Peyer's patch (tissue), 4 donors: ENCODE measurements around the gene SENP8. TPM values are rescaled to one million over a fixed set of nuclear protein-coding genes. Genes with fewer than 3 reads are reported as not detected.

ENCODE experiments used
- DNase-seq, 3 donors: peaks; one replicate each; pipeline ENCODE4 v3.0.0-alpha.2; 2017 to 2019
- H3K27ac ChIP-seq, 4 donors: fragments of 200-600 bp; sonication (generic); one replicate each; pipeline ENCODE4 v1.5.1; 2016 to 2019
- H3K27me3 ChIP-seq, 2 donors: fragments of 200-600 bp; sonication (generic); one replicate each; pipeline ENCODE4 v1.5.1; 2019
- H3K36me3 ChIP-seq, 3 donors: fragments of 200-600 bp; sonication (generic); one replicate each; pipeline ENCODE4 v1.5.1; 2016 to 2019
- H3K4me1 ChIP-seq, 4 donors: fragments of 200-600 bp; sonication (generic); one replicate each; pipeline ENCODE4 v1.5.1; 2016 to 2019
- H3K4me3 ChIP-seq, 4 donors: fragments of 200-600 bp; sonication (generic); 1 replicate in 3 of 4; 2 replicates in 1 of 4; pipeline ENCODE4 v1.5.1; 2016 to 2019; ENCODE audit warnings: mild to moderate bottlenecking in 1 of 4
- H3K9me3 ChIP-seq, 4 donors: fragments of 200-600 bp; sonication (generic); one replicate each; pipeline ENCODE4 v1.5.1; 2016 to 2019; ENCODE audit warnings: mild to moderate bottlenecking in 1 of 4
- POLR2A ChIP-seq, 2 donors: fragments of 450-650 bp; IDR thresholded peaks; one replicate each; pipeline ENCODE4 v1.5.1; 2017; ENCODE audit warnings: antibody characterized with exemption in 2 of 2, mild to moderate bottlenecking in 2 of 2, moderate library complexity in 2 of 2
- total RNA-seq, 4 donors: library from RNA; depleted of rRNA; stranded (reverse); fragments of >200 nt; gene quantifications; one replicate each; pipeline ENCODE4 v1.1.0, GENCODE V29; 2016
- TF ChIP-seq, protein P1 (sequence below), 6 experiments: fragments of 450-650 bp in 4 of 6; fragments of 200-600 bp in 2 of 6; sonication (generic) in 1 of 6; IDR thresholded peaks; one replicate each; pipeline ENCODE4 v1.5.1; 2017 to 2019; ENCODE audit warnings: antibody characterized with exemption in 6 of 6, mild to moderate bottlenecking in 3 of 6, moderate library complexity in 1 of 6

Gene SENP8
- total RNA-seq, 4 donors from 2014 or later: 0.88 to 2.4 (median 0.95) TPM; not detected in 1

DNA sequence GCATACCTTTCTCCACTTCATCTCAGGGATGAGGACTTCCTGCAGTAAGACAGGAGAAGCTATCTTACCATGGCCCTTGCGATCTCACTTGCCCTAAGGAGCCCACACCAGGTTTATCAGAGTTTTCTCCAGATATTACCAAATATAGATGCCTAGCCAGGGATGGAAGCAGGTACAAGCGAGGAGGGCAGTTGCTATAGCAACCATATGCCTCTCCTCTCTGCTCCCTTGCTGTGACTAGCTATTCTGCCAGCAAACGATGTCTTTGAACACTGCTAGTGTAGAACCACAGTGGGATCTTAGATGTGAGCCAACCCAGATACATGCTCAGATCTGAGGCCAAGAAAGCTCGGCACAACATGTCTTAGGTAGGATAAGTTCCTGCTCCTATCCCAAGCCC is 45.5 kb downstream of the SENP8 start:
- DNase-seq: no peak
- H3K27ac ChIP-seq: no peak overlapping the region

DNA sequence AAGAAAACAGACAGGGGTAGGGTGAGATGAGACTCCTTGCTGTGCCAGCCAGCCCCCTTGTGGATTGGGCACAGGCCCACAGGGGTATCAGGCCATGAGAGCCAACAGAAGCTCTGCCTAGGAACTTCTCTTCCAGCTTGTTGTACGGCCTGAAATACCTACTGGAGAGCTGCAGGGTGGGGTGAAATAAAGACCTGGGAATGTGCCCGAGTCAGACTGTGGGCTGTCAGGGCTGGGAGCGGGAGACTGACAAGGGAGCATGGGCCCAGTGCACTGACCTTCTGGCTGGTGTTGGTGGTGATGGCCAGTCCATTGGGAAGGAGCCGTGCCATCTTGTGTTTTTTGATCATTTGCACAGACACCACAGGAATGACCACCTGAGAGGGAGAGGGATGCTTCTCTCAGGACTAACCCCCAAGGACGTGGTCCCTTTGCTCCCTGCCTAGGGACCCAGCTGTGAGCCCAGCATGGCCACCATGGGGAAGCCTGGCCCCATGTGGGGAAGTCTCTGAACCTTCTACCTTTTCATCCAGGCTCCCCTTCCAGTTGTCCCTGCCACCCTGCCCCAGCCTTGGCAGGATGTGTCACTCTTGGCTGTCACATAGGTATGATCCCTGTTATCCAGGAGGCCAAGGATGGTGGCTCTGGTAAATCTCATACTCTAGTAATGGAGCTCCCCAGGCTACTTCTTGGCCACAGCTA is 48.7 kb downstream of the SENP8 start:
- DNase-seq: no peak
- no peak for TF ChIP-seq POLR2A (IDR thresholded peaks at IDR 0.05)
- TF ChIP-seq, protein P1, sequence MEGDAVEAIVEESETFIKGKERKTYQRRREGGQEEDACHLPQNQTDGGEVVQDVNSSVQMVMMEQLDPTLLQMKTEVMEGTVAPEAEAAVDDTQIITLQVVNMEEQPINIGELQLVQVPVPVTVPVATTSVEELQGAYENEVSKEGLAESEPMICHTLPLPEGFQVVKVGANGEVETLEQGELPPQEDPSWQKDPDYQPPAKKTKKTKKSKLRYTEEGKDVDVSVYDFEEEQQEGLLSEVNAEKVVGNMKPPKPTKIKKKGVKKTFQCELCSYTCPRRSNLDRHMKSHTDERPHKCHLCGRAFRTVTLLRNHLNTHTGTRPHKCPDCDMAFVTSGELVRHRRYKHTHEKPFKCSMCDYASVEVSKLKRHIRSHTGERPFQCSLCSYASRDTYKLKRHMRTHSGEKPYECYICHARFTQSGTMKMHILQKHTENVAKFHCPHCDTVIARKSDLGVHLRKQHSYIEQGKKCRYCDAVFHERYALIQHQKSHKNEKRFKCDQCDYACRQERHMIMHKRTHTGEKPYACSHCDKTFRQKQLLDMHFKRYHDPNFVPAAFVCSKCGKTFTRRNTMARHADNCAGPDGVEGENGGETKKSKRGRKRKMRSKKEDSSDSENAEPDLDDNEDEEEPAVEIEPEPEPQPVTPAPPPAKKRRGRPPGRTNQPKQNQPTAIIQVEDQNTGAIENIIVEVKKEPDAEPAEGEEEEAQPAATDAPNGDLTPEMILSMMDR (IDR thresholded peaks at IDR 0.05): no peak
- Histone ChIP-seq H3K27ac (no peak overlapping the region), H3K4me3 (no peak overlapping the region), H3K9me3 (no peaks in the 10 kb centered on the region), H3K4me1 (peaks cover 0 to 18% (median 0%) of the 10 kb centered on the region in 4 donors), H3K27me3 (no peaks in the 10 kb centered on the region), H3K36me3 (no peaks in the 10 kb centered on the region)

More for the DNA sequence above, 45.5 kb downstream of the SENP8 start:
- no peaks in the 10 kb centered on the region for H3K36me3 ChIP-seq
- H3K27me3 ChIP-seq: no peaks in the 10 kb centered on the region
- TF ChIP-seq, protein P1 (IDR thresholded peaks at IDR 0.05): no peak
- TF ChIP-seq POLR2A (IDR thresholded peaks at IDR 0.05): no peak
- H3K9me3 ChIP-seq: no peaks in the 10 kb centered on the region
- H3K4me3 ChIP-seq: no peak overlapping the region
- peaks cover 0 to 6% (median 0%) of the 10 kb centered on the region in 4 donors for H3K4me1 ChIP-seq

DNA sequence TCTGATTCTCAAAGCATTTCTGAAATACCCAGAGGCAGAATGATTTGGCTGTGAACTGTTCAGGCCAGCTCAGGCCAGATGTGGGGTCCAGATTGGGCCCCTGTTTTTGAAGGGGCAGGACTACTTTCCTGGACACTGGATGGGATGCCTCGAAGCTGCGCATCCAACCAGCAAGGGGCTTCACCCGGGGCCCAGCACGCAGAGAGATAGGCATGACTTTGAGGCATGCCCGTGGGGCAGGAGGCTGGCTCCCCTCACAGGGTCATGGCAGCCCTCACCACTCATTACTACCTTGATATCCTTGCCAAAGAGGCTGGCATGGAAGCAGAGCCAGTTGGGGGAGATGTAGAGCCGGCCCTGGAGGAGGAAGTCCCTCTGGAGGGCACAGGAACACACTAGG is 49.2 kb downstream of the SENP8 start:
- TF ChIP-seq POLR2A (IDR thresholded peaks at IDR 0.05): no peak
- TF ChIP-seq, protein P1 (IDR thresholded peaks at IDR 0.05): no peak
- no peaks in the 10 kb centered on the region for H3K36me3 ChIP-seq
- H3K27ac ChIP-seq: no peak overlapping the region
- no peak for DNase-seq
- no peaks in the 10 kb centered on the region for H3K9me3 ChIP-seq
- H3K4me3 ChIP-seq: no peak overlapping the region
- no peaks in the 10 kb centered on the region for H3K27me3 ChIP-seq
- peaks cover 0 to 18% (median 0%) of the 10 kb centered on the region in 4 donors for H3K4me1 ChIP-seq

DNA sequence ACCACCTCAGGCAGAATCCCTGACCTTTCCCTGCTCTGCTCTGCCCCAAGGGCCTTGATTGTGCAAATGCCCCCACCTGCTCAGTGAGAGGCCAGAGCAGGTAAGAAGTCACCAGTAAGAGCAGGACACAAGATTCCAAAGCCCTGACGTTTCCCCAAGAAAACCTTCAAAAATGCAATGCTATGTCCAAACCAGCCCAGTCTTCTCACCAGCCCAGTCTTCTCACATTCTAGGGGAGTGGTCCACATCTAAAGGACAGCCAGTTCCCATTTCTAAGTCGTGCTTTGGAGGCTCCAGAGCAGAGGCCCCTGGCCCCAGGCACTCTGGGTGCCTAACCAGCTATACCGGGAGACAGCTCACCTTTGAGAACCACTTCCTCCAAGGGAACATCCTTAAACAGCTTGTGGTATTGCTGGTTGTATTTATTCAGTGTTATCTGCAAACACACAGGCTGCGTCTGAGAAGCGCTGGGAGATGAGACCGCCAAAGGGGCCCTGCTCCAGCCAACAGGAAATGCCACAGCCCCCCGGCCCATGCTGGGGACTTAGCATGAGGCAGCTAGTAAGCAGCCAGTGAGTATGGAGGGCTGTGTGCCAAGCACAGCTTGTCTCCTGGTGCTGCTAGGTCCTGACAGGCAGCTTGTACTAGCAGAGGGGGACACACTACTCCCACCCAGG is 50.1 kb downstream of the SENP8 start:
- Histone ChIP-seq H3K4me3 (no peak overlapping the region), H3K9me3 (no peaks in the 10 kb centered on the region), H3K27ac (peak overlapping the region in 1 of 4 donors; percentile 8), H3K36me3 (no peaks in the 10 kb centered on the region), H3K27me3 (no peaks in the 10 kb centered on the region), H3K4me1 (peaks cover 0 to 18% (median 0%) of the 10 kb centered on the region in 4 donors)
- DNase-seq: no peak
- TF ChIP-seq, protein P1 (IDR thresholded peaks at IDR 0.05): no peak
- no peak for TF ChIP-seq POLR2A (IDR thresholded peaks at IDR 0.05)

DNA sequence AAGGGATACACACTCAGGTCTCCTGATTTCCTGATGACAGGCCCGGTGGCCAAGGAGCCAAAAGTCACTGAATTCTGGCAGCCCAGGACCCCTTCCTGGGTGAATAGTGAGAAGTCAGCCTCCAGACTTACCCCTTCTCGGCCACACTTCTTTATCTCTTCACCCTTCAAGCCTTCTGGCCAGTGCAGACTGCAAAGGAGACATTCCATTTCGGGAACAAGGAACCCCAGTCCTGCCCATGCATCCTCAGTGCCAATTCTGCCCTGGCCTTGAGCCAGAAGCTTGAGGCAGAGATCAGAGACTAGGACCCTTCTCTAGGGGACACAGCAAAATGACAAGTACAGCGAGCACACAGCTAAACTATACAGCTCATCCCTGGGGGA is 50.6 kb downstream of the SENP8 start:
- DNase-seq: no peak
- Histone ChIP-seq H3K4me3 (no peak overlapping the region), H3K36me3 (no peaks in the 10 kb centered on the region), H3K27ac (peak overlapping the region in 1 of 4 donors; percentile 8), H3K4me1 (peaks cover 0 to 18% (median 0%) of the 10 kb centered on the region in 4 donors), H3K27me3 (no peaks in the 10 kb centered on the region), H3K9me3 (no peaks in the 10 kb centered on the region)
- TF ChIP-seq, protein P1 (IDR thresholded peaks at IDR 0.05): no peak
- TF ChIP-seq POLR2A (IDR thresholded peaks at IDR 0.05): no peak
